Stomach (tissue), 9 donors: ENCODE data around the gene SPATA2. TPM values are rescaled to one million over a fixed set of nuclear protein-coding genes. Genes with fewer than 3 reads are reported as not detected.
"Not testable (repeated sequence)": the region's sequence is repeated elsewhere in the genome, so short reads cannot be mapped to it uniquely, and the experiment has no call there.

Experiments
- DNase-seq, 2 donors: peaks; one replicate each; pipeline versions ENCODE4 v3.0.0 to v3.0.0-alpha.2; 2013 to 2019
- H3K27ac ChIP-seq, 5 donors: fragments of 200-600 bp in 4 of 5; sonication (generic) in 4 of 5; one replicate each; pipeline ENCODE4 v1.5.1; 2013 to 2019; ENCODE audit warnings: mild to moderate bottlenecking in 1 of 5, moderate library complexity in 1 of 5
- H3K27me3 ChIP-seq, 3 donors: fragments of 200-600 bp; sonication (generic); one replicate each; pipeline ENCODE4 v1.5.1; 2017 to 2019; ENCODE audit warnings: mixed run types in 1 of 3
- H3K36me3 ChIP-seq, 4 donors: fragments of 200-600 bp; sonication (generic); 1 replicate in 3 of 4; 2 replicates in 1 of 4; pipeline ENCODE4 v1.5.1; 2016 to 2019
- H3K4me1 ChIP-seq, 4 donors: fragments of 200-600 bp; sonication (generic); one replicate each; pipeline ENCODE4 v1.5.1; 2016 to 2019
- H3K4me3 ChIP-seq, 4 donors: fragments of 200-600 bp; sonication (generic) in 3 of 4; one replicate each; pipeline ENCODE4 v1.5.1; 2016 to 2019; ENCODE audit warnings: mild to moderate bottlenecking in 1 of 4
- H3K9me3 ChIP-seq, 4 donors: fragments of 200-600 bp; sonication (generic); one replicate each; pipeline ENCODE4 v1.5.1; 2016 to 2019
- CTCF ChIP-seq, 7 experiments: fragments of 450-650 bp in 4 of 7; fragments of 200-600 bp in 3 of 7; sonication (generic) in 3 of 7; IDR thresholded peaks; one replicate each; pipeline ENCODE4 v1.5.1; 2016 to 2019; ENCODE audit warnings: antibody characterized with exemption in 7 of 7, control low read depth in 2 of 7, mild to moderate bottlenecking in 1 of 7
- EP300 ChIP-seq: sonication (generic); formaldehyde crosslinking; IDR thresholded peaks from one replicate; pipeline ENCODE4 v1.6.1; 2017; ENCODE audit warnings: antibody characterized with exemption
- POLR2A ChIP-seq, 4 donors: fragments of 450-650 bp; IDR thresholded peaks; one replicate each; pipeline ENCODE4 v1.6.1; 2016; ENCODE audit warnings: antibody characterized with exemption in 4 of 4, control low read depth in 2 of 4, mild to moderate bottlenecking in 1 of 4, moderate library complexity in 1 of 4
- POLR2AphosphoS5 ChIP-seq, 3 donors: sonication (generic); formaldehyde crosslinking; IDR thresholded peaks; one replicate each; pipeline ENCODE4 v1.6.1; 2016; ENCODE audit warnings: antibody characterized with exemption in 3 of 3
- WGBS, 5 donors: extraction: QIAGEN DNeasy Blood & Tissue Kit in 3 of 5; methylation state at CpG; one replicate each; pipeline versions ENCODE4 v1.1.5 to v1.1.7; 2013 to 2018; 5-methylcytosine and 5-hydroxymethylcytosine counted together
- intact Hi-C: fragments of 100-400 bp; cut with DNase I; formaldehyde crosslinking; loops from one replicate; pipeline ENCODE4 v1.15.1; 2023; ENCODE audit warnings: low total_unique reads
- polyA plus RNA-seq, 3 donors: library from polyadenylated mRNA; stranded (reverse); fragments of 200-250 nt; gene quantifications; one replicate each; pipeline ENCODE4 v1.2.3, GENCODE V29; 2013
- total RNA-seq, 5 donors: library from RNA; depleted of rRNA; stranded (reverse); fragments of >200 nt; gene quantifications; one replicate each; pipeline versions ENCODE4 v1.1.0 to v1.2.3, GENCODE V29; 2014 to 2016
- donor health status: healthy with polysubstance abuse.
- donor health status: Bipolar disorder and iron deficiency.
- donor health status: healthy.

The SPATA2 gene
- total and polyA plus RNA-seq, 8 donors = 2.6 to 14.3 (median 6.4) TPM

- 92 to 97% (median 95%) methylated on average over 6 of the region's 6 CpGs for WGBS, 5 donors
- intact Hi-C loops = no loop called here
Measured at GRCh38 chr20:49863666-49864065, 51.7 kb downstream of the SPATA2 start.

GRCh38 chr20:49862607-49863200 is 52.6 kb downstream of the SPATA2 start:
- TF ChIP-seq POLR2AphosphoS5 (IDR thresholded peaks at IDR 0.05) (no peak), POLR2A (IDR thresholded peaks at IDR 0.05) (no peak), EP300 (no peak), CTCF (IDR thresholded peaks at IDR 0.05) (no peak)
- intact Hi-C loops = no loop called here
- Histone ChIP-seq H3K36me3 (peaks cover 7 to 82% (median 68%) of the 10 kb centered on the region in 4 donors), H3K27me3 (no peaks in the 10 kb centered on the region), H3K9me3 (no peaks in the 10 kb centered on the region), H3K4me1 (peaks cover 0 to 14% (median 5%) of the 10 kb centered on the region in 4 donors), H3K27ac (no peak overlapping the region), H3K4me3 (no peak overlapping the region)
- DNase-seq = no peak
- 87 to 91% (median 89%) methylated on average over 6 of the region's 6 CpGs for WGBS, 5 donors

More at GRCh38 chr20:49863666-49864065, 51.7 kb downstream of the SPATA2 start:
- Histone ChIP-seq H3K9me3 (no peaks in the 10 kb centered on the region), H3K4me1 (peaks cover 0 to 24% (median 6%) of the 10 kb centered on the region in 4 donors), H3K36me3 (peaks cover 7 to 81% (median 72%) of the 10 kb centered on the region in 4 donors), H3K4me3 (no peak overlapping the region), H3K27ac (no peak overlapping the region), H3K27me3 (no peaks in the 10 kb centered on the region)
- peak in 1 of 2 donors; percentile 32 for DNase-seq
- TF ChIP-seq POLR2AphosphoS5 (IDR thresholded peaks at IDR 0.05) = no peak
- TF ChIP-seq CTCF (IDR thresholded peaks at IDR 0.05) = no peak
- no peak for TF ChIP-seq EP300
- no peak for TF ChIP-seq POLR2A (IDR thresholded peaks at IDR 0.05)

- H3K27me3 ChIP-seq, H3K9me3 ChIP-seq, DNase-seq, H3K4me3 ChIP-seq, intact Hi-C loops, H3K27ac ChIP-seq: not testable (repeated sequence)
- Histone ChIP-seq H3K4me1 (peaks cover 0 to 10% (median 4%) of the 10 kb centered on the region in 4 donors), H3K36me3 (peaks cover 7 to 97% (median 79%) of the 10 kb centered on the region in 4 donors)
- 76 to 83% (median 79%) methylated on average over 3 of the region's 3 CpGs for WGBS, 5 donors
Measured at GRCh38 chr20:49861232-49861631, 54.1 kb downstream of the SPATA2 start.

- intact Hi-C loops = no loop called here
- TF ChIP-seq POLR2AphosphoS5 (IDR thresholded peaks at IDR 0.05) = no peak
- TF ChIP-seq POLR2A (IDR thresholded peaks at IDR 0.05) = no peak
- no peak for TF ChIP-seq CTCF (IDR thresholded peaks at IDR 0.05)
- TF ChIP-seq EP300 = no peak
- peaks cover 17 to 98% (median 79%) of the 10 kb centered on the region in 4 donors for H3K36me3 ChIP-seq
Measured at GRCh38 chr20:49859807-49860206, 55.5 kb downstream of the SPATA2 start.

GRCh38 chr20:49859011-49859410 is 56.3 kb downstream of the SPATA2 start:
- intact Hi-C loops = no loop called here
- Histone ChIP-seq H3K4me3 (no peak overlapping the region), H3K27ac (no peak overlapping the region), H3K27me3 (no peaks in the 10 kb centered on the region), H3K4me1 (peaks cover 0 to 6% (median 0%) of the 10 kb centered on the region in 4 donors), H3K36me3 (peaks cover 11 to 98% (median 79%) of the 10 kb centered on the region in 4 donors), H3K9me3 (no peaks in the 10 kb centered on the region)
- WGBS, 5 donors = 81 to 91% (median 89%) methylated on average over 6 of the region's 6 CpGs
- TF ChIP-seq POLR2A (IDR thresholded peaks at IDR 0.05) = no peak
- TF ChIP-seq CTCF (IDR thresholded peaks at IDR 0.05) = no peak
- DNase-seq = no peak

More at GRCh38 chr20:49859807-49860206, 55.5 kb downstream of the SPATA2 start:
- no peaks in the 10 kb centered on the region for H3K9me3 ChIP-seq
- DNase-seq = no peak
- H3K4me3 ChIP-seq = no peak overlapping the region
- no peaks in the 10 kb centered on the region for H3K27me3 ChIP-seq
- peaks cover 0 to 6% (median 0%) of the 10 kb centered on the region in 4 donors for H3K4me1 ChIP-seq
- no peak overlapping the region for H3K27ac ChIP-seq
